ENCODE measurements around the gene SORCS1. TPM values are rescaled to one million over a fixed set of nuclear protein-coding genes. Genes with fewer than 3 reads are reported as not detected.

SORCS1 gene
- total RNA-seq, 1 donor from 2014 or later: not detected

- DNase-seq (ENCODE audit: low read depth) (no peak), FAIRE-seq (no peak)
- Histone ChIP-seq H3K27me3 (ENCODE audit: control insufficient read depth, insufficient read depth, low read length) (no peaks in the 10 kb centered on the region), H3K4me3 (ENCODE audit: low read depth, low read length) (no peak overlapping the region), H3K36me3 (ENCODE audit: control insufficient read depth, insufficient read depth, low read length) (no peaks in the 10 kb centered on the region)
- no peak for TF ChIP-seq CTCF (IDR thresholded peaks at IDR 0.05; ENCODE audit: insufficient read depth, low read length, severe bottlenecking)
Measured at GRCh38 chr10:106957823-106958588, 206.5 kb downstream of the SORCS1 start.

- DNase-seq (ENCODE audit: low read depth) (no peak), FAIRE-seq (no peak)
- TF ChIP-seq CTCF (IDR thresholded peaks at IDR 0.05; ENCODE audit: insufficient read depth, low read length, severe bottlenecking): no peak
- H3K27me3 ChIP-seq (ENCODE audit: control insufficient read depth, insufficient read depth, low read length): no peaks in the 10 kb centered on the region
- H3K4me3 ChIP-seq (ENCODE audit: low read depth, low read length): no peak overlapping the region
- H3K36me3 ChIP-seq (ENCODE audit: control insufficient read depth, insufficient read depth, low read length): no peaks in the 10 kb centered on the region
Measured at GRCh38 chr10:106956216-106956915, 208.1 kb downstream of the SORCS1 start.

- DNase-seq (ENCODE audit: low read depth) (no peak), FAIRE-seq (no peak)
- TF ChIP-seq CTCF (IDR thresholded peaks at IDR 0.05; ENCODE audit: insufficient read depth, low read length, severe bottlenecking): no peak
- no peaks in the 10 kb centered on the region for H3K36me3 ChIP-seq (ENCODE audit: control insufficient read depth, insufficient read depth, low read length)
- no peaks in the 10 kb centered on the region for H3K27me3 ChIP-seq (ENCODE audit: control insufficient read depth, insufficient read depth, low read length)
- H3K4me3 ChIP-seq (ENCODE audit: low read depth, low read length): no peak overlapping the region
Measured at GRCh38 chr10:106955133-106955532, 209.4 kb downstream of the SORCS1 start.

GRCh38 chr10:106952033-106952432, 212.5 kb downstream of the SORCS1 start:
- Histone ChIP-seq H3K27me3 (ENCODE audit: control insufficient read depth, insufficient read depth, low read length) (no peaks in the 10 kb centered on the region), H3K4me3 (ENCODE audit: low read depth, low read length) (no peak overlapping the region), H3K36me3 (ENCODE audit: control insufficient read depth, insufficient read depth, low read length) (no peaks in the 10 kb centered on the region)
- no peak for TF ChIP-seq CTCF (IDR thresholded peaks at IDR 0.05; ENCODE audit: insufficient read depth, low read length, severe bottlenecking)
- DNase-seq (ENCODE audit: low read depth): no peak
- FAIRE-seq: no peak

GRCh38 chr10:106949680-106950478, 214.6 kb downstream of the SORCS1 start:
- no peak for FAIRE-seq

More at GRCh38 chr10:106949680-106950478, 214.6 kb downstream of the SORCS1 start:
- no peaks in the 10 kb centered on the region for H3K27me3 ChIP-seq (ENCODE audit: control insufficient read depth, insufficient read depth, low read length)
- no peaks in the 10 kb centered on the region for H3K36me3 ChIP-seq (ENCODE audit: control insufficient read depth, insufficient read depth, low read length)
- TF ChIP-seq CTCF (IDR thresholded peaks at IDR 0.05; ENCODE audit: insufficient read depth, low read length, severe bottlenecking): no peak
- no peak for DNase-seq (ENCODE audit: low read depth)
- H3K4me3 ChIP-seq (ENCODE audit: low read depth, low read length): no peak overlapping the region
